T-helper 22 cell (primary cell): ENCODE results near the gene SERTM1.

ENCODE experiments used
- DNase-seq: peaks from one replicate; pipeline ENCODE4 v3.0.0-alpha.2; 2020; ENCODE audit warnings: low read depth

SERTM1 gene

GRCh38 chr13:36673838-36674326 lies at the start of gene SERTM1:
Gene SERTM1 (plus strand): TSS chr13:36674020. CDS start chr13:36695079, 21,059 bp downstream.
- no peak for DNase-seq

GRCh38 chr13:36628377-36629056 lies 45.3 kb upstream of the SERTM1 start:
- DNase-seq = no peak

- DNase-seq = no peak
These were observed 44.8 kb upstream of the SERTM1 start for GRCh38 chr13:36629057-36629385.

GRCh38 chr13:36630181-36630803 lies 43.5 kb upstream of the SERTM1 start:
- no peak for DNase-seq

- no peak for DNase-seq
These were observed 34.2 kb upstream of the SERTM1 start for GRCh38 chr13:36639610-36640009.

- no peak for DNase-seq
These were observed 23.2 kb upstream of the SERTM1 start for GRCh38 chr13:36650611-36651010.

GRCh38 chr13:36665630-36666029 lies 8.2 kb upstream of the SERTM1 start:
- no peak for DNase-seq

- no peak for DNase-seq
These were observed 7.2 kb upstream of the SERTM1 start for GRCh38 chr13:36666477-36667229.

GRCh38 chr13:36668316-36668715 lies 5.5 kb upstream of the SERTM1 start:
- no peak for DNase-seq

- no peak for DNase-seq
These were observed 468 bp upstream of the SERTM1 start for GRCh38 chr13:36673352-36673751.

- DNase-seq = no peak
These were observed 755 bp downstream of the SERTM1 start for GRCh38 chr13:36674337-36675212.

- DNase-seq = no peak
These were observed 1.4 kb downstream of the SERTM1 start for GRCh38 chr13:36675213-36675536.

GRCh38 chr13:36680913-36681312 lies 7.1 kb downstream of the SERTM1 start:
- no peak for DNase-seq

- no peak for DNase-seq
These were observed 8.2 kb downstream of the SERTM1 start for GRCh38 chr13:36681894-36682624.

- no peak for DNase-seq
These were observed 9.9 kb downstream of the SERTM1 start for GRCh38 chr13:36683701-36684100.

- no peak for DNase-seq
These were observed 12.1 kb downstream of the SERTM1 start for GRCh38 chr13:36685927-36686326.

- no peak for DNase-seq
These were observed 22.7 kb downstream of the SERTM1 start for GRCh38 chr13:36696410-36697010.

- no peak for DNase-seq
These were observed 26.4 kb downstream of the SERTM1 start for GRCh38 chr13:36700170-36700569.

GRCh38 chr13:36706755-36707154 lies 32.9 kb downstream of the SERTM1 start:
- no peak for DNase-seq

- no peak for DNase-seq
These were observed 35.5 kb downstream of the SERTM1 start for GRCh38 chr13:36709136-36709890.
